Stimulated activated CD4-positive, alpha-beta T cell treated with anti-CD3 and anti-CD28 coated beads, TNF-alpha, amount 100 ng/mL, for 24 hours (primary cell): ENCODE measurements around the gene ZNF726.
"Not testable (repeated sequence)": the region's sequence is repeated elsewhere in the genome, so short reads cannot be mapped to it uniquely, and the experiment has no call there.

ENCODE experiments used
- DNase-seq, 3 experiments: peaks; one replicate each; pipeline ENCODE4 v3.0.0-alpha.2; 2020; ENCODE audit warnings: low read depth in 3 of 3

Gene ZNF726

DNA sequence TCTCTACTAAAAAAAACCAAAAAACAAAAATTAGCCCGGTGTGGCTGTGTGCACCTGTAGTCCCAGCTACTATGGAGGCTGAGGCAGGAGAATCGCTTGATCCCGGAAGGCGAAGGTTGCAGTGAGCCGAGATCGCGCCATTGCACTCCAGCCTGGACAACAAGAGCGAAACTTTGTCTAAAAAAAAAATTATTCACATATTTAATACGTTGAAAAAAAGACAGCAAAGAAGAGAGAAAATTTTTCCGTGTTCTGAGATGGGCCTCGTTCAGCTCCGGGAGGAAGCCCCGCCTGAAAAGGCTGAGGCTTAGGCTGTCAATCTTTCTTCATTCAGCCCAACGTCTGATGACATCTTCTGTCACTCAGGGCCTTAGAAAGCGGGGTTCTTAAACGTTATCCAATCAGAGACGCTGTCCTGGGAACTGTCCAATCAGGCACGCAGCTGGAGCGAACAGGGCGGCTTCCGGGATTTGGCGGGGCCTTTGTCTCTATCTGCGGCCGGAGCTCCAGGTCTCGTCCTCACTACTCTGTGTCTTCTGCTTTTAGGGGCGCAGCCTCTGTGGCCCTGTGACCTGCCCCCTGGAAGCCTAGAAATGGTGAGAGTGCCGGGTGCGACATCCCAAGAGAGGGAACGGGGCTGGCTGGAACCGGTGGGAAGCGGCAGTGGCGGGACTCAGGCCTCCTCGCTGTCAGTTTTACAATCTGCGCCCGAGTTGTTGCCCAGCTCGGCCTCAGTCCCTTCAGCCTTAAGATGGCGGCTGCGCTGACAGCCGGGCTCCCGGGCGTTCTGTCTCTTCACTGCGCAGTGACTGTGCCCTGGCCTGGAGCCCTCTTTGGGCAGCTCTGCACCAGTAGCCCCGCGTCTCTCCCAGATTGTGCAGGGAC, at the start of gene ZNF726:
Gene ZNF726, plus strand, starts transcription at position 485 of the 885 bp plus-strand sequence. Its CDS starts 109 bp downstream, at position 594.
- DNase-seq: peak; percentile 70 to 83 (median 79)

DNA sequence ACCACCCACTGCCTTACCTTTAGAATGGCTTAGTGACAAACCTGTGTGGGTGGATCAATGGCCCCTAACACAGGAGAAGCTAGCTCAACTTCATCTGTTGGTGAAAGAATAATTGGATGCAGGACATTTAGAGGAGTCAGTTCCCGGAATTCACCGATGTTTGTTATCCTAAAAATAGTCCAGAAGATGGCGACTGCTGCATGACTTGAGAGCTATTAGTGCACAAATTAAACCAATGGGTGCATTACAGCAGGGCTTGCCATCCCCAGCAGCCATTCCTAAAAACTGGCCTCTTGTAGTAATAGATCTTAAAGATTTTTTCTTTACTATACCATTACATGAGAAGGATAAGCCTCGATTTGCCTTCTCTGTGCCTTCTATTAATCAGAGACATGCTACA, 46.8 kb upstream of the ZNF726 start:
- no peak for DNase-seq

DNA sequence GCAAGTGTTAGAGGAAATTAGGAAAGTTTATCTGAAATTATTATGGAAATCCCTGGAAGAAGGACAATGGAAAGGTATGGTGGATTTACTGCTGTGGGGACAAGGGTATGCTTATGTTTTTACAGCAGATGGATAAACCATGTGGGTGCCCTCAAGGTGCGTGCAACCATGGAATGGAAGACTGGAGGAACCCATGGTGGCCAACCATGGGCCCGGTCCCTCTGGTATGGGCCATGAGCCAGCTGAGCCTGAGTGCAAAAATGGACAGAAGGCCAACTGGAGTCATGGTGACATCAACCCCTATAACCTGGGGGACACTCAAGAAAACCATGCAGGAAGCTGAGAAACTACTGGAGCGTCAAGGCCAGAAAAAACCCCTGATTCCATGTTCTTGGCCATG, 46.1 kb upstream of the ZNF726 start:
- DNase-seq: no peak

DNA sequence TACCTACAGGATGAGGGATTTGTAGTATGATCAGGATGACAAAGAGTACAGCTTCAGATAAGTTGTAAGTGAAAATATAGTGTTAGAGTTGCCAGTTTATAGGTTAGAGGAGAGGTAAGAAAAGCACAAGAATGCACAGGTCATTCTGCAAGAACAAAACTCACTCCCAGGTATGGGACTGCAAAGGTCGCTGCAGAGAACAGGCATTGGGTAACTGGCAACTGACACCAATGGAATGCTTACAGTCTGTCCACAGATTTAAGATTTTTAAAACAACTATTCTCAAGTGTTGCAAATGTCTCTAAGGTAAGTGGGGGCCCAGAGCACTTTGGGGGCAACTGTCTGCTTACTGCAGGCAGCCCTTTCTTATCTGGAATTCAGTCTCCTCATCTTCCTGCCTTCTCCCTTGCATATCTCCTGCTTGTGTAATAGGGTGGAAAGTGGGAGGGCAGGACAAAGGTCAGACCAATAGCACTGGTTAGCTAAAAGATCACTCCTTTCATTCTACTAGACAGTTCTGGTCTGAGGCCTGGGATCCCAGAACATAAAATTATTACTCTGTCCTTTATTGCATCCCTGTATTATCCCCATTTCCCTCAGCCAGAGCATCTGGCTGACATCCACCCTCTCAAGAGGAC, 42.3 kb upstream of the ZNF726 start:
- no peak for DNase-seq

DNA sequence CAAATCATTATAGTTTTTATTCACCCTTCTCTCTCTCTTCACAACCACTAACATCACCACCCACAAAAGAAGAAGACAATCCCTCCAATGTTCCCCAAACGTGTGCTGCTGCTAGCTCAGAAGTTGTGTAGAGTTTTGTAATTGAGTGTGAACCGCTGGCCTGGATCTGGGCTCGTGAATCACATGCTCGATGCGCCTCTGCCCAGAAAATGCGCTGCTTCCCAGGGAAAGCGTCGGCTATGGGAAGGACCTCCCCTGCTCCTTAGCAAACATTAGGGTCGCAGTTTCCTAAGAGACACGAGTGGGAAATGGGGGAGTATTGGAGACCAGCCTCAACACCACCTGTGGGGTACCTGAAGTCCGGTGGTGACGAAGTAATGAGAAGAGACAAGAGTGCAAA, 38.4 kb upstream of the ZNF726 start:
- no peak for DNase-seq

- not testable (repeated sequence) for DNase-seq
Observed at GRCh38 chr19:23876756-23877155, 37.9 kb upstream of the ZNF726 start.

DNA sequence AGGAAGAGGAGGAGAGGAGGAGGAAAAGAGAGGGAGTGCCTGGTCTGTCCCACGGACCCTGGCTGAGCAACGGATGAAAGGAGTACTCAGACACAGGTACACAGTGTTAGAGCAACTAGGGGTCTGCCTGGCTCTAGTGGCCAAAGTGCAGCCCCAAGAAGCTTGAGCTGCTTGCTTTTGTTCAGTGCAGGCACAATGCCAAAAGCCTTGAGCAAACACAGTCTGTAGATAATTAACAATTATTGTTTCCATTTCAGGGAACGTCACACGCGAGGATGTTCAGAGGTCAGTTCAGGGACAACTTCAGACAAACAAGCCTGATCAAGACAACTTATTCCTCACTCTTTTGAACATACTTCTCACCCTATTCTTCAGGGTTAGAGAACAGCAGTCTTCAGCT, 32.2 kb upstream of the ZNF726 start:
- no peak for DNase-seq

GRCh38 chr19:23884363-23884762, 30.3 kb upstream of the ZNF726 start:
- DNase-seq: no peak

DNA sequence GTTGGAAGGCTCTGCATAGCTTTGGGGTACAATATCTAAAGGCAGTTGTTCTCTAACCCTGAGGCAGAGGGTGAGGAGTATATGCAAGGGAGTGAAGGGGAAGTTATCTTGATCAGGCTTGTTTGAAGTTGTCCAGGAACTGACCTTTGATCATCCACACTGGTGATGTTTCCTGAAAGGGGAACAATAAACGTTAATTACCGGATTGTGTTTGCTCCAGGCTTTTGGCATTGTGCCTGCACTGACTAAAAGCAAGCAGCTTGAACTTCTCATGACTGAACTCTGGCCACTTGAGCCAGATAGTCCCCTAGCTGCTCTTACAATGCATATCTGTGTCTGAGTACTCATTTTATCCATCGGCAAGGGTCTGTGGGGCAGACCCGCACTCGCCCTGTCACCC, 27.0 kb upstream of the ZNF726 start:
- DNase-seq: no peak

- DNase-seq: not testable (repeated sequence)
Observed at GRCh38 chr19:23896096-23896495, 18.6 kb upstream of the ZNF726 start.

- no peak for DNase-seq
Observed at GRCh38 chr19:23896912-23897311, 17.8 kb upstream of the ZNF726 start.

GRCh38 chr19:23901360-23901759, 13.3 kb upstream of the ZNF726 start:
- DNase-seq: no peak

- no peak for DNase-seq
Observed at GRCh38 chr19:23904406-23904805, 10.3 kb upstream of the ZNF726 start.

- no peak for DNase-seq
Observed at GRCh38 chr19:23905771-23906170, 8.9 kb upstream of the ZNF726 start.

DNA sequence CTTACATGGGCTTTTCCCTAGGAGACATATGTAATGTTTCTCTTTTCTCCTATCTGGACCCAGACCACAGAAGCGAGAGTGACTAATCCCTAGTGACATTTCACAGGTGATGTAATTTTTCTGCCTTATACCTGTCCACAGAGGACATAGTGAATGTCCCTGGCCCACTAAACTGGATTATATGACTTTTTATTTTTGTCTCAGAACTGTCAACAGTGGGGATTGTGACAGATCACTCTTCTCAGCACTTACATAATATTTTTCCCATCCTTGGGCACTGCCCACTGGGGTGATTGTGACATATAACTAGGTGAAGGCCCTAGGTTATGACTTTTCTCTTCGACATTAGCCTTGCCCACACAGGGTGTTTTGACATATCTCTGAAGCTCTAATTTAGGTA, 7.9 kb upstream of the ZNF726 start:
- no peak for DNase-seq

GRCh38 chr19:23908165-23908564, 6.5 kb upstream of the ZNF726 start:
- no peak for DNase-seq

DNA sequence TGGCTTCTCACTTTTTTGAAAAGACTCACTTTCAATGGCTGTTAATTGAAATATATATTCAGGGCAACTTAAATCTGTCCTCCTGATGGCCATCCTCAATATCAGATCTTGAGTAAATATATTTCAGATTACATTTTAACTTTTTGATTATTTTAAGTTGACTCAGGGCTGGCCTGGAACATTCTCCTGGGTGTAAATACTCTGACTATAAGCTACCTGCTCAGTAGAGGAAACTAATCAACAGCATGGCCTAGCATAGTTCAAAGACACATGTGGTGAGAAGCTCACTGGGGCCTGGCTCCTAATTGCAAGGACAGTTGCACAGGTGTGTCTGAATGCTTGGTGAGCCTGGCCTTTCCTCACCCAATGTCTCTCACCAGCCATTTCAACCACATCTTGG, 5.5 kb upstream of the ZNF726 start:
- no peak for DNase-seq

DNA sequence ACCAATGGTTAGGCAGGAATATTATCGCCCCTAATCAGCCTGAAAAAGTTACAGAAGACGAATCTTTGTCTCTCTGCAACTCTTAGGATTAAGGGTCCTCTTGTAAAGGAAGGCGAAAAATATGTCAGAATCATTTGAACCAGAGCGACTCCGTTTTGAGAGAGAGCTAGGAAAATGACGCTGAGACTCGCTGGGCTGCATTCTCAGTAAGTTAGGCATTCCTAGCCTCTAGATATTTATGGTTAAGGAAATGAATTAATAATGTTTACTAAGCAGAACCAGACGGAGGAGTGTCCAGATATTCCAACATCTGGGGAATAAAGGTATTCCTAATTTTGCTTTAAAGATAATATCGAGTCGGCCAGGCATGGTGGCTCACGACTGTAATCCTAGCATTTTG, 755 bp upstream of the ZNF726 start:
- DNase-seq: no peak

GRCh38 chr19:23916991-23917390, 2.3 kb downstream of the ZNF726 start:
- no peak for DNase-seq

GRCh38 chr19:23917856-23918255, 3.2 kb downstream of the ZNF726 start:
- no peak for DNase-seq

GRCh38 chr19:23925285-23925684, 10.6 kb downstream of the ZNF726 start:
- DNase-seq: no peak

- no peak for DNase-seq
Observed at GRCh38 chr19:23932878-23933277, 18.2 kb downstream of the ZNF726 start.

GRCh38 chr19:23937031-23937430, 22.3 kb downstream of the ZNF726 start:
- not testable (repeated sequence) for DNase-seq
